ENCODE data around the gene MRPS31. TPM values are rescaled to one million over a fixed set of nuclear protein-coding genes. Genes with fewer than 3 reads are reported as not detected.
"Not testable (repeated sequence)": the region's sequence is repeated elsewhere in the genome, so short reads cannot be mapped to it uniquely, and the experiment has no call there.

MRPS31 gene
- total RNA-seq, 1 donor from 2014 or later = 22.5 TPM

- Histone ChIP-seq H3K4me3 (ENCODE audit: low read depth, low read length) (no peak overlapping the region), H3K36me3 (ENCODE audit: control insufficient read depth, insufficient read depth, low read length) (no peaks in the 10 kb centered on the region), H3K27me3 (ENCODE audit: control insufficient read depth, insufficient read depth, low read length) (no peaks in the 10 kb centered on the region)
- no peak for TF ChIP-seq CTCF (IDR thresholded peaks at IDR 0.05; ENCODE audit: insufficient read depth, low read length, poor library complexity, severe bottlenecking)
- no peak for DNase-seq (ENCODE audit: low read depth)
Measured at GRCh38 chr13:40756042-40756441, 14.9 kb downstream of the MRPS31 start.

- no peak for TF ChIP-seq CTCF (IDR thresholded peaks at IDR 0.05; ENCODE audit: insufficient read depth, low read length, poor library complexity, severe bottlenecking)
- H3K36me3 ChIP-seq (ENCODE audit: control insufficient read depth, insufficient read depth, low read length) = peaks cover 2% of the 10 kb centered on the region
Measured at GRCh38 chr13:40755082-40755700, 15.8 kb downstream of the MRPS31 start.

GRCh38 chr13:40749327-40749726 is 21.7 kb downstream of the MRPS31 start:
- Histone ChIP-seq H3K27me3 (ENCODE audit: control insufficient read depth, insufficient read depth, low read length) (no peaks in the 10 kb centered on the region), H3K4me3 (ENCODE audit: low read depth, low read length) (no peak overlapping the region), H3K36me3 (ENCODE audit: control insufficient read depth, insufficient read depth, low read length) (peaks cover 2% of the 10 kb centered on the region)
- peak; percentile 1 for TF ChIP-seq CTCF (IDR thresholded peaks at IDR 0.05; ENCODE audit: insufficient read depth, low read length, poor library complexity, severe bottlenecking)
- no peak for DNase-seq (ENCODE audit: low read depth)

More at GRCh38 chr13:40755082-40755700, 15.8 kb downstream of the MRPS31 start:
- DNase-seq (ENCODE audit: low read depth) = no peak
- H3K27me3 ChIP-seq (ENCODE audit: control insufficient read depth, insufficient read depth, low read length) = no peaks in the 10 kb centered on the region
- H3K4me3 ChIP-seq (ENCODE audit: low read depth, low read length) = no peak overlapping the region

- DNase-seq (ENCODE audit: low read depth); H3K4me3 ChIP-seq (ENCODE audit: low read depth, low read length); H3K36me3 ChIP-seq (ENCODE audit: control insufficient read depth, insufficient read depth, low read length); H3K27me3 ChIP-seq (ENCODE audit: control insufficient read depth, insufficient read depth, low read length): not testable (repeated sequence)
Measured at GRCh38 chr13:40735232-40735548, 35.8 kb downstream of the MRPS31 start.

GRCh38 chr13:40734536-40735231 is 36.3 kb downstream of the MRPS31 start:
- not testable (repeated sequence) for DNase-seq (ENCODE audit: low read depth); H3K4me3 ChIP-seq (ENCODE audit: low read depth, low read length); H3K27me3 ChIP-seq (ENCODE audit: control insufficient read depth, insufficient read depth, low read length); H3K36me3 ChIP-seq (ENCODE audit: control insufficient read depth, insufficient read depth, low read length)

GRCh38 chr13:40732658-40733057 is 38.3 kb downstream of the MRPS31 start:
- DNase-seq (ENCODE audit: low read depth) = no peak
- no peak for TF ChIP-seq CTCF (IDR thresholded peaks at IDR 0.05; ENCODE audit: insufficient read depth, low read length, poor library complexity, severe bottlenecking)
- H3K4me3 ChIP-seq (ENCODE audit: low read depth, low read length) = no peak overlapping the region

GRCh38 chr13:40728595-40728994 is 42.4 kb downstream of the MRPS31 start:
- Histone ChIP-seq H3K27me3 (ENCODE audit: control insufficient read depth, insufficient read depth, low read length) (no peaks in the 10 kb centered on the region), H3K36me3 (ENCODE audit: control insufficient read depth, insufficient read depth, low read length) (no peaks in the 10 kb centered on the region), H3K4me3 (ENCODE audit: low read depth, low read length) (no peak overlapping the region)
- no peak for TF ChIP-seq CTCF (IDR thresholded peaks at IDR 0.05; ENCODE audit: insufficient read depth, low read length, poor library complexity, severe bottlenecking)
- no peak for DNase-seq (ENCODE audit: low read depth)

More at GRCh38 chr13:40732658-40733057, 38.3 kb downstream of the MRPS31 start:
- Histone ChIP-seq H3K36me3 (ENCODE audit: control insufficient read depth, insufficient read depth, low read length) (no peaks in the 10 kb centered on the region), H3K27me3 (ENCODE audit: control insufficient read depth, insufficient read depth, low read length) (no peaks in the 10 kb centered on the region)

GRCh38 chr13:40714433-40714832 is 56.6 kb downstream of the MRPS31 start:
- not testable (repeated sequence) for H3K36me3 ChIP-seq (ENCODE audit: control insufficient read depth, insufficient read depth, low read length); H3K27me3 ChIP-seq (ENCODE audit: control insufficient read depth, insufficient read depth, low read length); H3K4me3 ChIP-seq (ENCODE audit: low read depth, low read length); DNase-seq (ENCODE audit: low read depth)

Measured in kidney epithelial cell (primary cell).